ENCODE data around the gene ADGRF5.

DNA sequence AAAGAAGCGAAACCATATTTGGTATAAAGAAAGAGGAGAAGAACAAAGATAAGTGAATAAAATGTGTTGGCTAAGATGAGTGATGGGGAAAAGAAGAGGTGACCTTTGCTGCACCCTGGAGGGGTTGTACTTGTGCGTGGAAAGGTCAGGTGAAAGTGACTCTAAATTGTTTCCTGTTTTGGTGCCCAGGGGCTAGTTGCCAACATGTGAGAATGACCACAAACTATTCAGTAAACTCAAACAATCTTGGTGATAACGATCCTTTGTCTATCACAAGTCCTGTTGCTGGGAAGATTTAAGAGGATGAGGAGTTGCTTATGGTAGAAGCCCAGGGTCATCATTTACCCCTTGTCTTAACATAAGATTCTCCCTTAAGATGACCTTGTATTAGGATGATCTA, 57.9 kb downstream of the ADGRF5 start:
- TF ChIP-seq POLR2A (IDR thresholded peaks at IDR 0.05; ENCODE audit: extremely low read depth, insufficient read length), result no peak
- TF ChIP-seq, protein P1, sequence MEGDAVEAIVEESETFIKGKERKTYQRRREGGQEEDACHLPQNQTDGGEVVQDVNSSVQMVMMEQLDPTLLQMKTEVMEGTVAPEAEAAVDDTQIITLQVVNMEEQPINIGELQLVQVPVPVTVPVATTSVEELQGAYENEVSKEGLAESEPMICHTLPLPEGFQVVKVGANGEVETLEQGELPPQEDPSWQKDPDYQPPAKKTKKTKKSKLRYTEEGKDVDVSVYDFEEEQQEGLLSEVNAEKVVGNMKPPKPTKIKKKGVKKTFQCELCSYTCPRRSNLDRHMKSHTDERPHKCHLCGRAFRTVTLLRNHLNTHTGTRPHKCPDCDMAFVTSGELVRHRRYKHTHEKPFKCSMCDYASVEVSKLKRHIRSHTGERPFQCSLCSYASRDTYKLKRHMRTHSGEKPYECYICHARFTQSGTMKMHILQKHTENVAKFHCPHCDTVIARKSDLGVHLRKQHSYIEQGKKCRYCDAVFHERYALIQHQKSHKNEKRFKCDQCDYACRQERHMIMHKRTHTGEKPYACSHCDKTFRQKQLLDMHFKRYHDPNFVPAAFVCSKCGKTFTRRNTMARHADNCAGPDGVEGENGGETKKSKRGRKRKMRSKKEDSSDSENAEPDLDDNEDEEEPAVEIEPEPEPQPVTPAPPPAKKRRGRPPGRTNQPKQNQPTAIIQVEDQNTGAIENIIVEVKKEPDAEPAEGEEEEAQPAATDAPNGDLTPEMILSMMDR (IDR thresholded peaks at IDR 0.05; ENCODE audit: low read depth, low read length), result no peak
